Fibroblast of lung (primary cell): Measurements from ENCODE around the gene EGLN1. TPM values are rescaled to one million over a fixed set of nuclear protein-coding genes. Genes with fewer than 3 reads are reported as not detected.
"Not testable (repeated sequence)": the region's sequence is repeated elsewhere in the genome, so short reads cannot be mapped to it uniquely, and the experiment has no call there.

ENCODE experiments used
- DNase-seq, 2 donors: peaks; one replicate each; pipeline versions ENCODE4 v3.0.0 to v3.0.0-alpha.2; 2010; ENCODE audit warnings: low read depth in 2 of 2
- H2AFZ ChIP-seq: 2 replicates; pipeline ENCODE4 v1.5.1; 2012; ENCODE audit warnings: low read length, control low read depth, inconsistent platforms
- H3K27ac ChIP-seq: 2 replicates; pipeline ENCODE4 v1.5.1; 2011; ENCODE audit warnings: low read length, control low read depth; ENCODE audit not compliant: insufficient read depth
- H3K27me3 ChIP-seq: 2 replicates; pipeline ENCODE4 v1.5.1; 2011; ENCODE audit warnings: mild to moderate bottlenecking, low read length; ENCODE audit not compliant: control insufficient read depth, insufficient read depth
- H3K36me3 ChIP-seq: 2 replicates; pipeline ENCODE4 v1.5.1; 2011; ENCODE audit warnings: low read length; ENCODE audit not compliant: control insufficient read depth, insufficient read depth
- H3K4me1 ChIP-seq: 2 replicates; pipeline ENCODE4 v1.5.1; 2011; ENCODE audit warnings: low read length; ENCODE audit not compliant: control insufficient read depth, insufficient read depth; ENCODE audit errors: extremely low read depth
- H3K4me2 ChIP-seq: 2 replicates; pipeline ENCODE4 v1.5.1; 2011; ENCODE audit warnings: low read length, control low read depth; ENCODE audit not compliant: insufficient read depth; ENCODE audit errors: extremely low read depth
- H3K4me3 ChIP-seq, 4 experiments: fragments of 200-600 bp in 1 of 4; sonication (generic) in 1 of 4; replicated peaks in 1 of 4; 2 replicates each; pipeline ENCODE4 v1.5.1; 2011 to 2016; ENCODE audit warnings: low read length in 4 of 4, low read depth in 3 of 4, mild to moderate bottlenecking in 3 of 4, control low read depth in 2 of 4, inconsistent platforms in 1 of 4, mixed read lengths in 1 of 4; ENCODE audit not compliant: insufficient read depth in 1 of 4; ENCODE audit errors: control extremely low read depth in 1 of 4
- H3K79me2 ChIP-seq: 2 replicates; pipeline ENCODE4 v1.5.1; 2012; ENCODE audit warnings: mild to moderate bottlenecking, low read length, inconsistent platforms; ENCODE audit not compliant: control insufficient read depth, insufficient read depth
- H3K9ac ChIP-seq: 2 replicates; pipeline ENCODE4 v1.5.1; 2011; ENCODE audit warnings: mild to moderate bottlenecking, low read length, control low read depth; ENCODE audit not compliant: insufficient read depth
- H3K9me3 ChIP-seq: 2 replicates; pipeline ENCODE4 v1.5.1; 2012; ENCODE audit warnings: low read depth, low read length; ENCODE audit not compliant: control insufficient read depth, insufficient read depth
- H4K20me1 ChIP-seq: 2 replicates; pipeline ENCODE4 v1.5.1; 2011; ENCODE audit warnings: low read length; ENCODE audit not compliant: control insufficient read depth, insufficient read depth; ENCODE audit errors: extremely low read depth
- CTCF ChIP-seq, 2 donors: IDR thresholded peaks in 1 of 2; conservative IDR thresholded peaks in 1 of 2; 1 replicate in 1 of 2; 2 replicates in 1 of 2; pipeline ENCODE4 v1.5.1; 2011 to 2012; ENCODE audit warnings: low read length in 2 of 2, control low read depth in 1 of 2, inconsistent platforms in 1 of 2, low read depth in 1 of 2, mild to moderate bottlenecking in 1 of 2
- EZH2 ChIP-seq: IDR thresholded peaks from 2 replicates; pipeline ENCODE4 v1.5.1; 2012; ENCODE audit warnings: low read length, control low read depth, mild to moderate bottlenecking; ENCODE audit errors: missing control alignments
- polyA plus RNA-seq, 2 donors: library from polyadenylated mRNA; depleted of rRNA in 1 of 2; stranded (reverse) in 1 of 2; unstranded in 1 of 2; fragments of >200 nt; gene quantifications; 2 replicates each; pipeline ENCODE4 v1.2.1, GENCODE V29; 2011 to 2012; ENCODE audit warnings: missing spikeins in 1 of 2
- total RNA-seq: library from RNA; depleted of rRNA; stranded (reverse); fragments of >200 nt; gene quantifications from 2 replicates; pipeline ENCODE4 v1.2.1, GENCODE V29; 2014

Gene EGLN1
- total and polyA plus RNA-seq, 2 donors (not counting 1 experiment from before 2014, with no cell fraction given), result 49.3 to 50.9 TPM

GRCh38 chr1:231354330-231355020 lies 67.6 kb downstream of the EGLN1 start:
- H3K36me3 ChIP-seq, result peaks cover 2% of the 10 kb centered on the region
- H3K27ac ChIP-seq, result no peak overlapping the region

GRCh38 chr1:231353086-231353485 lies 69.0 kb downstream of the EGLN1 start:
- Histone ChIP-seq H2AFZ (no peak overlapping the region), H3K36me3 (peaks cover 2% of the 10 kb centered on the region), H4K20me1 (no peaks in the 10 kb centered on the region), H3K4me2 (no peak overlapping the region), H3K4me1 (peaks cover 2% of the 10 kb centered on the region), H3K79me2 (no peaks in the 10 kb centered on the region), H3K9ac (no peak overlapping the region), H3K27ac (no peak overlapping the region), H3K9me3 (no peaks in the 10 kb centered on the region), H3K4me3 (no peak overlapping the region), H3K27me3 (no peaks in the 10 kb centered on the region)
- TF ChIP-seq EZH2 (no peak), CTCF (conservative IDR thresholded peaks at IDR 0.05 in 1 of 2, IDR thresholded peaks at IDR 0.05 in 1 of 2; ENCODE audit: low read depth in 1 of 2, low read length in 2 of 2) (no peak)
- no peak for DNase-seq

More at GRCh38 chr1:231354330-231355020, 67.6 kb downstream of the EGLN1 start:
- Histone ChIP-seq H2AFZ (no peak overlapping the region), H3K9ac (no peak overlapping the region), H3K27me3 (no peaks in the 10 kb centered on the region), H3K9me3 (no peaks in the 10 kb centered on the region), H4K20me1 (no peaks in the 10 kb centered on the region), H3K4me3 (no peak overlapping the region), H3K4me2 (no peak overlapping the region), H3K4me1 (peaks cover 2% of the 10 kb centered on the region), H3K79me2 (no peaks in the 10 kb centered on the region)
- peak; percentile 38 to 48 for DNase-seq
- TF ChIP-seq CTCF (conservative IDR thresholded peaks at IDR 0.05 in 1 of 2, IDR thresholded peaks at IDR 0.05 in 1 of 2; ENCODE audit: low read depth in 1 of 2, low read length in 2 of 2) (no peak), EZH2 (no peak)

- no peaks in the 10 kb centered on the region for H4K20me1 ChIP-seq
- peaks cover 2% of the 10 kb centered on the region for H3K36me3 ChIP-seq
- no peak overlapping the region for H3K4me2 ChIP-seq
- H2AFZ ChIP-seq, result no peak overlapping the region
- H3K4me1 ChIP-seq, result peaks cover 2% of the 10 kb centered on the region
- H3K27ac ChIP-seq, result no peak overlapping the region
- no peak overlapping the region for H3K4me3 ChIP-seq
- no peak for TF ChIP-seq CTCF (conservative IDR thresholded peaks at IDR 0.05 in 1 of 2, IDR thresholded peaks at IDR 0.05 in 1 of 2; ENCODE audit: low read depth in 1 of 2, low read length in 2 of 2)
- TF ChIP-seq EZH2, result no peak
- no peak for DNase-seq
- H3K9me3 ChIP-seq, result no peaks in the 10 kb centered on the region
- H3K9ac ChIP-seq, result no peak overlapping the region
- H3K79me2 ChIP-seq, result no peaks in the 10 kb centered on the region
- H3K27me3 ChIP-seq, result no peaks in the 10 kb centered on the region
Measured at GRCh38 chr1:231351816-231352215, 70.3 kb downstream of the EGLN1 start.

- not testable (repeated sequence) for H3K36me3 ChIP-seq, DNase-seq, H2AFZ ChIP-seq, H3K27ac ChIP-seq, H3K9me3 ChIP-seq, H3K4me2 ChIP-seq, H4K20me1 ChIP-seq, H3K79me2 ChIP-seq, H3K4me3 ChIP-seq, H3K4me1 ChIP-seq, H3K9ac ChIP-seq, H3K27me3 ChIP-seq
Measured at GRCh38 chr1:231348856-231349255, 73.2 kb downstream of the EGLN1 start.
